HCT116 (cell line): ENCODE measurements around the gene CLASP1. TPM values are rescaled to one million over a fixed set of nuclear protein-coding genes. Genes with fewer than 3 reads are reported as not detected.

Experiments
- ATAC-seq: fragments of 200-7000 bp; cut with Tn5 transposase; 2 replicates; pipeline ENCODE4 v1.9.1; 2020; ENCODE audit warnings: mild to moderate bottlenecking, moderate library complexity
- BruUV-seq: library from RNA; stranded (reverse); fragments of 400-500 nt; replicated peaks from 2 replicates; lab custom pipeline; 2021; lab: Mats Ljungman, UMichigan
- CTCF ChIA-PET: fragments of 300-600 bp; sonication (Branson Sonifier 250); formaldehyde crosslinking; loops from one replicate; lab custom pipeline; 2021; ENCODE audit warnings: antibody characterized with exemption; lab: Charles Lee
- POLR2A ChIA-PET: fragments of 300-600, 350-600 bp; sonication (Branson Sonifier 250); formaldehyde crosslinking; loops from one replicate; lab custom pipeline; 2021; ENCODE audit warnings: antibody characterized with exemption; lab: Charles Lee
- RAD21 ChIA-PET, 2 experiments: fragments of 300-600 bp; sonication (Branson Sonifier 250); formaldehyde crosslinking; loops; one replicate each; lab custom pipeline; 2023; ENCODE audit warnings: low total read pairs in 2 of 2; ENCODE audit not compliant: uncharacterized antibody in 2 of 2, unreplicated experiment in 2 of 2, low non-redundant PET in 1 of 2; lab: Charles Lee
- DNase-seq: peaks from one replicate; pipeline ENCODE4 v3.0.0-alpha.2; 2010; ENCODE audit warnings: low read depth, low spot score
- H2AFZ ChIP-seq: fragments of 200-600 bp; shearing (Covaris generic), sonication (generic); 2 replicates; pipeline ENCODE4 v1.6.1; 2017; ENCODE audit warnings: low read depth, mixed run types, mixed read lengths, antibody characterized with exemption, low read length; ENCODE audit not compliant: poor library complexity, severe bottlenecking
- H3K27ac ChIP-seq: 2 replicates; pipeline ENCODE4 v1.5.1; 2012; ENCODE audit warnings: low read depth, low read length
- H3K27me3 ChIP-seq: fragments of 200-600 bp; sonication (generic); 2 replicates; pipeline ENCODE4 v1.6.1; 2016; ENCODE audit warnings: mixed run types, low read length, mixed read lengths; ENCODE audit not compliant: insufficient read depth
- H3K36me3 ChIP-seq, 2 experiments: fragments of 200-500 bp in 1 of 2; fragments of 200-600 bp in 1 of 2; sonication (Bioruptor generic) in 1 of 2; sonication (generic) in 1 of 2; 2 replicates each; pipeline versions ENCODE4 v1.5.1 to v1.6.1; 2014 to 2016; ENCODE audit warnings: low read length in 2 of 2, inconsistent platforms in 1 of 2, mixed read lengths in 1 of 2, mixed run types in 1 of 2; ENCODE audit not compliant: insufficient read depth in 2 of 2, control insufficient read depth in 1 of 2
- H3K4me1 ChIP-seq, 2 experiments: fragments of 200-600 bp in 1 of 2; sonication (generic) in 1 of 2; 2 replicates each; pipeline versions ENCODE4 v1.5.1 to v1.6.1; 2012 to 2017; ENCODE audit warnings: low read length in 2 of 2, inconsistent platforms in 1 of 2, mild to moderate bottlenecking in 1 of 2, mixed read lengths in 1 of 2, mixed run types in 1 of 2, moderate library complexity in 1 of 2; ENCODE audit not compliant: insufficient read depth in 2 of 2, control insufficient read depth in 1 of 2
- H3K4me2 ChIP-seq: fragments of 200-600 bp; sonication (generic); 2 replicates; pipeline ENCODE4 v1.6.1; 2017; ENCODE audit warnings: mixed run types, low read length, mixed read lengths
- H3K4me3 ChIP-seq, 2 experiments: fragments of 200-600 bp in 1 of 2; sonication (generic) in 1 of 2; replicated peaks in 1 of 2; 2 replicates each; pipeline ENCODE4 v1.5.1; 2011 to 2016; ENCODE audit warnings: low read length in 2 of 2, control low read depth in 1 of 2, low read depth in 1 of 2, mild to moderate bottlenecking in 1 of 2, mixed read lengths in 1 of 2, mixed run types in 1 of 2
- H3K79me2 ChIP-seq: fragments of 200-600 bp; sonication (generic); 2 replicates; pipeline ENCODE4 v1.6.1; 2017; ENCODE audit warnings: mild to moderate bottlenecking, mixed run types, low read length, moderate library complexity, mixed read lengths; ENCODE audit not compliant: insufficient read depth
- H3K9ac ChIP-seq: fragments of 200-600 bp; sonication (generic); 2 replicates; pipeline ENCODE4 v1.6.1; 2016; ENCODE audit warnings: low read length, mixed read lengths
- H3K9me2 ChIP-seq: fragments of 200-600 bp; sonication (generic), shearing (Covaris generic); 2 replicates; pipeline ENCODE4 v1.6.1; 2017; ENCODE audit warnings: mixed run types, mild to moderate bottlenecking, moderate library complexity; ENCODE audit not compliant: insufficient read depth
- H3K9me3 ChIP-seq, 2 experiments: fragments of 200-500 bp in 1 of 2; fragments of 200-600 bp in 1 of 2; sonication (Bioruptor generic) in 1 of 2; sonication (generic) in 1 of 2; 2 replicates each; pipeline ENCODE4 v1.6.1; 2014 to 2017; ENCODE audit warnings: low read length in 2 of 2, mixed read lengths in 2 of 2, inconsistent platforms in 1 of 2, low read depth in 1 of 2, mild to moderate bottlenecking in 1 of 2, mixed run types in 1 of 2, moderate library complexity in 1 of 2; ENCODE audit not compliant: control insufficient read depth in 1 of 2, insufficient read depth in 1 of 2
- H4K20me1 ChIP-seq: fragments of 200-600 bp; sonication (generic), shearing (Covaris generic); 2 replicates; pipeline ENCODE4 v1.6.1; 2017; ENCODE audit warnings: mixed run types, mild to moderate bottlenecking, moderate library complexity; ENCODE audit not compliant: insufficient read depth
- ATF3 ChIP-seq: IDR thresholded peaks from 2 replicates; pipeline ENCODE4 v1.6.1; 2012
- CBX3 ChIP-seq: IDR thresholded peaks from 2 replicates; pipeline ENCODE4 v1.6.1; 2012; ENCODE audit warnings: low read depth
- ELF1 ChIP-seq: IDR thresholded peaks from 2 replicates; pipeline ENCODE4 v1.6.1; 2012; ENCODE audit warnings: low read depth, borderline replicate concordance
- EZH2phosphoT487 ChIP-seq: fragments of 200-600 bp; IDR thresholded peaks from 2 replicates; pipeline ENCODE4 v1.6.1; 2018; ENCODE audit warnings: antibody characterized with exemption, borderline replicate concordance
- JUND ChIP-seq: IDR thresholded peaks from 2 replicates; pipeline ENCODE4 v1.6.1; 2012
- POLR2A ChIP-seq: IDR thresholded peaks from 2 replicates; pipeline ENCODE4 v1.7.0; 2011; ENCODE audit warnings: borderline replicate concordance; ENCODE audit not compliant: insufficient read depth, insufficient read length; ENCODE audit errors: extremely low read depth
- POLR2AphosphoS5 ChIP-seq: IDR thresholded peaks from 2 replicates; pipeline ENCODE4 v1.6.1; 2011; ENCODE audit warnings: mild to moderate bottlenecking, low read depth, low read length, moderate library complexity
- SIN3A ChIP-seq: IDR thresholded peaks from 2 replicates; pipeline ENCODE4 v1.6.1; 2012; ENCODE audit warnings: low read depth
- SP1 ChIP-seq: IDR thresholded peaks from 2 replicates; pipeline ENCODE4 v1.6.1; 2012; ENCODE audit warnings: low read depth
- TCF7L2 ChIP-seq: IDR thresholded peaks from 2 replicates; pipeline ENCODE4 v1.7.0; 2011; ENCODE audit warnings: borderline replicate concordance, inconsistent platforms; ENCODE audit not compliant: insufficient read depth, insufficient read length; ENCODE audit errors: extremely low read depth
- YY1 ChIP-seq: IDR thresholded peaks from 2 replicates; pipeline ENCODE4 v1.6.1; 2011; ENCODE audit warnings: low read length, low read depth, moderate library complexity, mild to moderate bottlenecking; ENCODE audit not compliant: insufficient replicate concordance; ENCODE audit errors: extremely low read depth
- ZFX ChIP-seq: fragments of 450-650 bp; IDR thresholded peaks from 2 replicates; pipeline ENCODE4 v1.6.1; 2017
- intact Hi-C: fragments of 100-400 bp; cut with micrococcal nuclease; formaldehyde crosslinking; loops from 2 replicates; pipeline ENCODE4 v1.10.0; 2022
- total RNA-seq: library from RNA; stranded (reverse); gene quantifications from one replicate; pipeline ENCODE4 v1.2.1, GENCODE V29; 2021; ENCODE audit not compliant: unreplicated experiment
- TF ChIP-seq, protein P1 (sequence below): IDR thresholded peaks from 2 replicates; pipeline ENCODE4 v1.6.1; 2011; ENCODE audit warnings: mild to moderate bottlenecking, low read length, moderate library complexity; ENCODE audit not compliant: insufficient replicate concordance; ENCODE audit errors: extremely low read depth

Gene CLASP1
- total RNA-seq, 1 experiment from 2014 or later, result 41.9 TPM

DNA sequence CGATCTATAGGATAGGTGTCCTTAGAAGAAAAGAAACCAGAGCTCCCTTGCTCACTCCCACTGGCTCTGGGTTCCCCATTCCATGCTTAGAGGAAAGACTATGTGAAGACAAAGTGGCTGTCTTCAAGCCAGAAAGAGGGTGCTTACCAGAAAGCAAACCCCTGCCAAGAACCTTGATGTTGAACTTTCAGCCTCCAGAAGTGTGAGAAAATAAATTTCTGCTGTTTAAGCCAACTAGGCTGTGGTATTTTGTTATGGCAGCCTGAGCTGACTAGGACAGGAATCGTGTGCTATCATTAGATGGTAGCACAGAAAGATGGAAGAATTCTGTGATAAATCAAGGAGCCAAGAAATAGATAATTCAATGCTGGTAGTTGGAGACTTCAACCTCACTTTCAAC is 344.3 kb downstream of the CLASP1 start:
- no peaks in the 10 kb centered on the region for H3K36me3 ChIP-seq
- no TSS peak for BruUV-seq
- ChIA-PET POLR2A (no interaction called here), CTCF (no interaction called here), RAD21 (no interaction called here)
- H3K27ac ChIP-seq, result no peak overlapping the region
- no peak overlapping the region for H2AFZ ChIP-seq
- DNase-seq (no peak), ATAC-seq (no peak)
- no peaks in the 10 kb centered on the region for H3K9me2 ChIP-seq
- H4K20me1 ChIP-seq, result no peaks in the 10 kb centered on the region
- H3K4me2 ChIP-seq, result no peak overlapping the region
- no peaks in the 10 kb centered on the region for H3K9me3 ChIP-seq
- no peaks in the 10 kb centered on the region for H3K79me2 ChIP-seq
- H3K9ac ChIP-seq, result no peak overlapping the region
- H3K4me3 ChIP-seq, result no peak overlapping the region
- H3K27me3 ChIP-seq, result no peaks in the 10 kb centered on the region
- peaks cover 0 to 4% of the 10 kb centered on the region in 2 experiments; a peak in 1 of 4 replicates for H3K4me1 ChIP-seq
- TF ChIP-seq JUND, result no peak
- no peak for TF ChIP-seq TCF7L2
- no peak for TF ChIP-seq POLR2A
- TF ChIP-seq CBX3, result no peak
- no peak for TF ChIP-seq ELF1
- no peak for TF ChIP-seq ATF3
- TF ChIP-seq, protein P1, sequence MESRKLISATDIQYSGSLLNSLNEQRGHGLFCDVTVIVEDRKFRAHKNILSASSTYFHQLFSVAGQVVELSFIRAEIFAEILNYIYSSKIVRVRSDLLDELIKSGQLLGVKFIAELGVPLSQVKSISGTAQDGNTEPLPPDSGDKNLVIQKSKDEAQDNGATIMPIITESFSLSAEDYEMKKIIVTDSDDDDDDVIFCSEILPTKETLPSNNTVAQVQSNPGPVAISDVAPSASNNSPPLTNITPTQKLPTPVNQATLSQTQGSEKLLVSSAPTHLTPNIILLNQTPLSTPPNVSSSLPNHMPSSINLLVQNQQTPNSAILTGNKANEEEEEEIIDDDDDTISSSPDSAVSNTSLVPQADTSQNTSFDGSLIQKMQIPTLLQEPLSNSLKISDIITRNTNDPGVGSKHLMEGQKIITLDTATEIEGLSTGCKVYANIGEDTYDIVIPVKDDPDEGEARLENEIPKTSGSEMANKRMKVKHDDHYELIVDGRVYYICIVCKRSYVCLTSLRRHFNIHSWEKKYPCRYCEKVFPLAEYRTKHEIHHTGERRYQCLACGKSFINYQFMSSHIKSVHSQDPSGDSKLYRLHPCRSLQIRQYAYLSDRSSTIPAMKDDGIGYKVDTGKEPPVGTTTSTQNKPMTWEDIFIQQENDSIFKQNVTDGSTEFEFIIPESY, result no peak
- TF ChIP-seq EZH2phosphoT487, result no peak
- TF ChIP-seq POLR2AphosphoS5, result no peak
- no peak for TF ChIP-seq YY1
- no peak for TF ChIP-seq SP1
- TF ChIP-seq SIN3A, result no peak
- TF ChIP-seq ZFX, result no peak
- intact Hi-C loops, result no loop called here
